ENCODE results near the gene PTPN20. TPM values are rescaled to one million over a fixed set of nuclear protein-coding genes. Genes with fewer than 3 reads are reported as not detected.

PTPN20 gene
- total RNA-seq, 2 donors from 2014 or later, result 0.99 to 4.4 TPM

GRCh38 chr10:47042780-47043750, 131.8 kb downstream of the PTPN20 start:
- no peaks in the 10 kb centered on the region for H3K36me3 ChIP-seq (replicated peaks in 1 of 2; ENCODE audit: insufficient read depth in 1 of 2, low read depth in 2 of 2)
- TF ChIP-seq CTCF (IDR thresholded peaks at IDR 0.05) (no peak), POLR2A (IDR thresholded peaks at IDR 0.05) (no peak)
- no peaks in the 10 kb centered on the region for H3K9me3 ChIP-seq
- peak in 1 of 4 donors; percentile 6 for DNase-seq
- no peak overlapping the region for H3K27ac ChIP-seq
- WGBS, 2 donors, result 88% methylated on average over 15 to 19 of the region's 19 CpGs
- H3K27me3 ChIP-seq, result no peaks in the 10 kb centered on the region
- ATAC-seq, result no peak
- H3K4me3 ChIP-seq, result no peak overlapping the region
- H3K4me1 ChIP-seq, result peaks cover 5% of the 10 kb centered on the region
- intact Hi-C loops (cut with DNase I), result no loop called here

DNA sequence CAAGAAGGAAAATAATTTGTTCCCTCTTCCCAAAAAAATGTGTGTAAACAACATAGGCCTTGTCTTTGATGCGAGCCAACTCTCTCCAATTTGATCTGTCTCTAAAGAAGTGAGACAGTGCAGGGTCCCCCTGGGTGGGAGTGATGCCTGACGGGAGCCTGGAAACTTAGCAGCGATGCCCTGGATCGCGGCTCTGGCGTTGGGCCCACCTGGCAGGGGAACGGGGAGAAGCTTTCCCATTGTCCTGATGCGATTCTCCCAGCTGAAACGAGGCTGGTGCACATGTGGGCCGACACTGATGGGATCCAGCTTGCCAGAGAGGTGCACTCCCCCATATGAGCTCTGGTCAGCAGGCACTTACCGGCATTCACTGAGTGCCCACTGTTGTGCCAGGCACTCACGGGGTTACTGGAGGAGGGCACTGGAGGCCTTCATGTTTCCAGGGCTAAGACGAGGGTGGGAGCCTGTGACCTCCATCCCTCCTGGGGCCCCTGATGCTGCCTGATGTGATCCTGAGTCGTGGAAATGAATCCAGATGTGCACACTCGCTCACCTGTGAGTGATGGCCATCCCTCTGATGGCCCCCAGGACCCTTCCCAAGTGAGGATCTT, 132.8 kb downstream of the PTPN20 start:
- Histone ChIP-seq H3K27me3 (no peaks in the 10 kb centered on the region), H3K27ac (no peak overlapping the region), H3K4me1 (peaks cover 5% of the 10 kb centered on the region), H3K36me3 (replicated peaks in 1 of 2; ENCODE audit: insufficient read depth in 1 of 2, low read depth in 2 of 2) (no peaks in the 10 kb centered on the region), H3K9me3 (no peaks in the 10 kb centered on the region), H3K4me3 (no peak overlapping the region)
- no peak for TF ChIP-seq CTCF (IDR thresholded peaks at IDR 0.05)
- no peak for TF ChIP-seq POLR2A (IDR thresholded peaks at IDR 0.05)
- intact Hi-C loops (cut with DNase I), result no loop called here
- 74 to 84% methylated on average over 4 to 15 of the region's 15 CpGs for WGBS, 2 donors
- ATAC-seq (no peak), DNase-seq (no peak)

- intact Hi-C loops (cut with DNase I), result loop anchor here (5.0 kb wide), 1 partner anchor 273 kb away; no protein-coding TSS in a partner anchor
- peak in 2 of 4 donors; percentile 9 to 12 for DNase-seq
- TF ChIP-seq POLR2A (IDR thresholded peaks at IDR 0.05), result no peak
- no peak for TF ChIP-seq CTCF (IDR thresholded peaks at IDR 0.05)
These were observed 133.5 kb downstream of the PTPN20 start for GRCh38 chr10:47044741-47045140.

DNA sequence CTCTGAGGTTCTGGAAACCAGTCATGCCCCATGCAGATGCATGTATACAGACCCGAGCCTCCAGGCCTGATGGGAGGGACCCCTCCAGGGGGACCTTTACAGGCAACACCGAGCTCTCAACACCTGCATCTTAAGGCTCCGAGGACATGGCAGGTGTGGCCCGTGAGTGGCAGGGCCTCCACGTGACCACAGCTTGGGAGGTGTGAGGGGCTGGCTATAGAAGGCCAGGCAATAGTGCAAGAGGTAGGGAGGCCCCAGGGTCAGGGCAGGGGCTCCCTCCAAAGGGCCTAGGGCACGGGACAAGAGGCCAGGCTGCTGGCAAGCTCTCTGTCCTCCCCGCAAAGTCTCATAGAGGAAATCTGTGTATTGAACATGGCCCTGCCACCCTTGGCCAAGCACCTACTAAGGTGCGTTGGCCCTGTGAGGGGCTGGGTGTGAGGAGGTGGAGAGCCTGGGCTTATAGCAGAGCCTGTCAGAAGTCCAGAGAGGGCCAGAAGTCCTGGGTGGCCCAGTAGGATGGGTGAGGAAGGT, 134.2 kb downstream of the PTPN20 start:
- Histone ChIP-seq H3K9me3 (no peaks in the 10 kb centered on the region), H3K27ac (no peak overlapping the region), H3K27me3 (no peaks in the 10 kb centered on the region), H3K4me3 (no peak overlapping the region), H3K4me1 (peaks cover 5% of the 10 kb centered on the region), H3K36me3 (replicated peaks in 1 of 2; ENCODE audit: insufficient read depth in 1 of 2, low read depth in 2 of 2) (no peaks in the 10 kb centered on the region)
- intact Hi-C loops (cut with DNase I), result loop anchor here (5.0 kb wide), 1 partner anchor 272 kb away; no protein-coding TSS in a partner anchor
- DNase-seq (peak in 2 of 4 donors; percentile 3 to 8), ATAC-seq (no peak)
- 85 to 89% methylated on average over 3 to 6 of the region's 8 CpGs for WGBS, 2 donors
- TF ChIP-seq CTCF (IDR thresholded peaks at IDR 0.05) (no peak), POLR2A (IDR thresholded peaks at IDR 0.05) (no peak)

More at GRCh38 chr10:47044741-47045140, 133.5 kb downstream of the PTPN20 start:
- Histone ChIP-seq H3K36me3 (replicated peaks in 1 of 2; ENCODE audit: insufficient read depth in 1 of 2, low read depth in 2 of 2) (no peaks in the 10 kb centered on the region), H3K27me3 (no peaks in the 10 kb centered on the region), H3K4me3 (no peak overlapping the region), H3K4me1 (peaks cover 5% of the 10 kb centered on the region), H3K27ac (no peak overlapping the region), H3K9me3 (no peaks in the 10 kb centered on the region)
- 84 to 86% methylated on average over 2 of the region's 2 CpGs for WGBS, 2 donors
- no peak for ATAC-seq

Measured in body of pancreas (tissue), 4 donors.